Skin of body (tissue), 2 donors: Measurements from ENCODE around the gene NME7. TPM values are rescaled to one million over a fixed set of nuclear protein-coding genes. Genes with fewer than 3 reads are reported as not detected.
"Not testable (repeated sequence)": the region's sequence is repeated elsewhere in the genome, so short reads cannot be mapped to it uniquely, and the experiment has no call there.

Experiments used
- DNase-seq: peaks from one replicate; lab custom pipeline; 2025; lab: John Stamatoyannopoulos, UW
- total RNA-seq: library from RNA; depleted of rRNA; stranded (reverse); fragments of >200 nt; gene quantifications from one replicate; pipeline ENCODE4 v1.2.3, GENCODE V29; 2014

Gene NME7
- total RNA-seq, 1 donor from 2014 or later, result 12.8 TPM

GRCh38 chr1:169307176-169307575 lies 60.4 kb downstream of the NME7 start:
- no peak for DNase-seq

- no peak for DNase-seq
Observed at GRCh38 chr1:169305948-169306347, 61.6 kb downstream of the NME7 start.

- DNase-seq, result no peak
Observed at GRCh38 chr1:169305356-169305755, 62.2 kb downstream of the NME7 start.

GRCh38 chr1:169300854-169301253 lies 66.7 kb downstream of the NME7 start:
- DNase-seq, result no peak

- no peak for DNase-seq
Observed at GRCh38 chr1:169298441-169298840, 69.2 kb downstream of the NME7 start.

GRCh38 chr1:169295846-169296245 lies 71.8 kb downstream of the NME7 start:
- no peak for DNase-seq

- no peak for DNase-seq
Observed at GRCh38 chr1:169295425-169295824, 72.2 kb downstream of the NME7 start.

GRCh38 chr1:169289016-169289415 lies 78.6 kb downstream of the NME7 start:
- no peak for DNase-seq

- no peak for DNase-seq
Observed at GRCh38 chr1:169288011-169288414, 79.6 kb downstream of the NME7 start.

GRCh38 chr1:169287280-169287679 lies 80.3 kb downstream of the NME7 start:
- no peak for DNase-seq

- DNase-seq, result not testable (repeated sequence)
Observed at GRCh38 chr1:169281562-169281961, 86.0 kb downstream of the NME7 start.

GRCh38 chr1:169271098-169271497 lies 96.5 kb downstream of the NME7 start:
- no peak for DNase-seq

- DNase-seq, result no peak
Observed at GRCh38 chr1:169266133-169266532, 101.5 kb downstream of the NME7 start.

GRCh38 chr1:169263059-169263458 lies 104.5 kb downstream of the NME7 start:
- no peak for DNase-seq

- no peak for DNase-seq
Observed at GRCh38 chr1:169261884-169262283, 105.7 kb downstream of the NME7 start.

GRCh38 chr1:169260478-169261151 lies 107.0 kb downstream of the NME7 start:
- no peak for DNase-seq

- DNase-seq, result no peak
Observed at GRCh38 chr1:169259816-169260215, 107.8 kb downstream of the NME7 start.

- no peak for DNase-seq
Observed at GRCh38 chr1:169250795-169251194, 116.8 kb downstream of the NME7 start.

- no peak for DNase-seq
Observed at GRCh38 chr1:169250022-169250421, 117.6 kb downstream of the NME7 start.

- no peak for DNase-seq
Observed at GRCh38 chr1:169249611-169250010, 118.0 kb downstream of the NME7 start.

GRCh38 chr1:169245706-169246105 lies 121.9 kb downstream of the NME7 start:
- no peak for DNase-seq

GRCh38 chr1:169240449-169241232 lies 127.0 kb downstream of the NME7 start:
- no peak for DNase-seq

GRCh38 chr1:169236880-169237279 lies 130.7 kb downstream of the NME7 start:
- DNase-seq, result no peak
